ENCODE measurements around the gene AZI2.

Gene AZI2

DNA sequence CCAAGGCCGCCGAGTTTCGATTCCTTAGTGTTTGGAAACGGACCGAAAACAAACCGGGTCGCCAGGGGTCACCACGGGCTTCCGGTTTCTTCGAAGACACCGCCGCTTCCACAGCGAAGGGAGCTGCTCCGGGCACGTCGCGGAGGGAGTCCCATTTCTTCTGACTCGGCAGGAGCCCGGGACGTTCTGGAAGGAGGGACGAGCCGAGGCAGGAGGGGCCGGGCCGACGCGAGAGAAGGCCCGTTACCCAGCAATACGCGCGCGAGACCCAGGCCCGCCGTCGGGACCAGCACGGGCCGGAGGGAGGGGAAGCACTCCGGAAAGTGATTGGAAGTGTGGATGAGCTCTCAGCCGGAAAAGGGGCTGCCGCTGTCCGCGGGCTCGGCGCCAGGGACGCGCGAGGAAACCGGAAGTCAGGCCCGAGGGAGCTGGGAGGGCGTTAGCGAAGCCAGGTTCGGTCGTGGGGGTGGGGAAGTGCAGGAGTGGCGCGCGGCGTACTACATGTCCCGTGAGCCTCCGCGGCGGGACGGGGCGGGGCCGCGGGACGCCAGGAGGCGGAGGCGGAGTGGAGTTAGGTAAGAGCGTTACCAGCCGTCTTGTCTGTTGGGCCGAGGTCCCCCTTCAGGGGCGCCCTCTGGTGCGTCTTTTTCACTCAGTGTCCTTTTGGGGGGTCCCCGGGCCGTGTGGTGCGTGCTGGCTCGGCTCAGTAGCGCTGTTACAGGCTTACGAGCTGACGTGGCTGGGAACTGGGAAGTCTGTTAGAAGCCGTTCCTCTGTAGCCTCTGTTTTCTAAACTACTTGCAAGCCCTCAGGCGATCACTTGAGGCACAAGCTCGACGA is at the start of gene AZI2, which contains the start of gene ZCWPW2:
AZI2 (minus strand) TSS at position 196 of the 840 bp plus-strand sequence. CDS start 8,207 bp downstream, outside the sequence.
ZCWPW2 (plus strand) TSS at position 93 of the 840 bp plus-strand sequence. CDS start 64,348 bp downstream, outside the sequence.
- peak within 1 kb of the TSS; percentile 96 for H3K4me3 ChIP-seq
- DNase-seq (ENCODE audit: low spot score), result peak; percentile 97
- TF ChIP-seq CTCF (IDR thresholded peaks at IDR 0.05), result no peak
- H3K27ac ChIP-seq, result peak within 1 kb of the TSS; percentile 99 to 100

GRCh38 chr3:28388978-28389377 is 40.4 kb upstream of the AZI2 start:
- TF ChIP-seq CTCF (IDR thresholded peaks at IDR 0.05), result no peak

GRCh38 chr3:28386049-28386448 is 37.4 kb upstream of the AZI2 start:
- Histone ChIP-seq H3K27ac (no peak overlapping the region), H3K4me3 (no peak overlapping the region)
- DNase-seq (ENCODE audit: low spot score), result no peak
- no peak for TF ChIP-seq CTCF (IDR thresholded peaks at IDR 0.05)

More at GRCh38 chr3:28388978-28389377, 40.4 kb upstream of the AZI2 start:
- no peak overlapping the region for H3K27ac ChIP-seq
- no peak for DNase-seq (ENCODE audit: low spot score)
- H3K4me3 ChIP-seq, result no peak overlapping the region

- TF ChIP-seq CTCF (IDR thresholded peaks at IDR 0.05), result no peak
- Histone ChIP-seq H3K27ac (no peak overlapping the region), H3K4me3 (no peak overlapping the region)
- no peak for DNase-seq (ENCODE audit: low spot score)
Observed at GRCh38 chr3:28376424-28376823, 27.8 kb upstream of the AZI2 start.

DNA sequence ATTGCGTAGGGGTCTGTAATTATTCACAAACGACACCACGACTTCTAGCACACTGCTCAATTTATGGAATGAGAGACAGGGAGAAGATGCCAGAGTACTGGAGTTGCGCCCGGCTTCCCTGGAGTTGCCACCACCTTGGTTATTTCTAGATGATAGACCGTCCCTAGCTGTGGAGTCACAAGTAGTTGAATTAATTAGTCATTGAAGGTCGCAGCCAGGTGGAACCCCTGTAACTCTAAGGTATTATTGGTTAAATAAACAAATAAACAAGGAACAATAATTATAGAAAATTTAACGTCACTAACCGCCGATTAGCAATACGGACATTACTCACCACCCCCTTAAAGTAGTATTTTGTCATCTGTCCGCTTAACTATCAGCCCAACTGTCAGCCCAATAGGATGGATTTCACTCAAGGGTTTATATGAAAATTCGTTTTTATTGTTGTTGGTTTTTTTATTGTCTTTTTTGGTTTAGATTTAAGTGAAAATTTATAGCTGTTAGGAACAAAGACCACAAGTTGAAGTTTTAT is 911 bp upstream of the AZI2 start:
- H3K4me3 ChIP-seq, result peak overlapping the region; percentile 96
- no peak for TF ChIP-seq CTCF (IDR thresholded peaks at IDR 0.05)
- no peak for DNase-seq (ENCODE audit: low spot score)
- H3K27ac ChIP-seq, result peak overlapping the region; percentile 99 to 100

- DNase-seq (ENCODE audit: low spot score), result no peak
- TF ChIP-seq CTCF (IDR thresholded peaks at IDR 0.05), result no peak
Observed at GRCh38 chr3:28348265-28348628, 377 bp downstream of the AZI2 start.

More at GRCh38 chr3:28348265-28348628, 377 bp downstream of the AZI2 start:
- peak overlapping the region; percentile 96 for H3K4me3 ChIP-seq
- H3K27ac ChIP-seq, result peak overlapping the region; percentile 99 to 100
